ENCODE data around the gene ZNF133.

- TF ChIP-seq CTCF (conservative IDR thresholded peaks at IDR 0.05; ENCODE audit: low read length), result no peak
- TF ChIP-seq EZH2phosphoT487 (IDR thresholded peaks at IDR 0.05; ENCODE audit: borderline replicate concordance), result no peak
Observed at GRCh38 chr20:18324596-18325089, 36.3 kb downstream of the ZNF133 start.
